ENCODE results near the gene SLC22A31.

SLC22A31 gene

DNA sequence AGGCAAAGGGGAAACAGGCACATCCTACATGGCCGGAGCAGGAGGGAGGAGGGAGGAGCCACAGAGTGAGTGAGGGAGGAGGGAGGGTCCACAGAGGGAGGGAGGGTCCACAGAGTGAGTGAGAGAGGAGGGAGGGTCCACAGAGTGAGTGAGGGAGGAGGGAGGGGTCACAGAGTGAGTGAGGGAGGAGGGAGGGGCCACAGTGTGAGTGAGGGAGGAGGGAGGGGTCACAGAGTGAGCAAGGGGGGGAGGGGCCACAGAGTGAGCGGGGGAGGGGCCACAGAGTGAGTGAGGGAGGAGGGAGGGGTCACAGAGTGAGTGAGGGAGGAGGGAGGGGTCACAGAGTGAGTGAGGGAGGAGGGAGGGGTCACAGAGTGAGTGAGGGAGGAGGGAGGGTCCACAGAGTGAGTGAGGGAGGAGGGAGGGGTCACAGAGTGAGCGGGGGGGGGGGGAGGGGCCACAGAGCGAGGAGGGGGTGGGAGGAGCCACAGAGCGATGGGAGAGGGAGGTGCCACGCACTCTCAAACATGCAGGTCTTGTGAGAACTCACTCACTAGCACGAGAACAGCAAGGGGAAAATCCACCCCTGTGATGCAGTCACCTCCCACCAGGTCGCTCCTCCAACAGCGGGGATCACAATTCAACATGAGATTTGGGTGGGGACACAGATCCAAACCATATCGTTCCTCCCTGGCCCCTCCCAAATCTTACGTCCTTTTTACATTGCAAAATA, 53.1 kb downstream of the SLC22A31 start:
- no peak for DNase-seq

DNA sequence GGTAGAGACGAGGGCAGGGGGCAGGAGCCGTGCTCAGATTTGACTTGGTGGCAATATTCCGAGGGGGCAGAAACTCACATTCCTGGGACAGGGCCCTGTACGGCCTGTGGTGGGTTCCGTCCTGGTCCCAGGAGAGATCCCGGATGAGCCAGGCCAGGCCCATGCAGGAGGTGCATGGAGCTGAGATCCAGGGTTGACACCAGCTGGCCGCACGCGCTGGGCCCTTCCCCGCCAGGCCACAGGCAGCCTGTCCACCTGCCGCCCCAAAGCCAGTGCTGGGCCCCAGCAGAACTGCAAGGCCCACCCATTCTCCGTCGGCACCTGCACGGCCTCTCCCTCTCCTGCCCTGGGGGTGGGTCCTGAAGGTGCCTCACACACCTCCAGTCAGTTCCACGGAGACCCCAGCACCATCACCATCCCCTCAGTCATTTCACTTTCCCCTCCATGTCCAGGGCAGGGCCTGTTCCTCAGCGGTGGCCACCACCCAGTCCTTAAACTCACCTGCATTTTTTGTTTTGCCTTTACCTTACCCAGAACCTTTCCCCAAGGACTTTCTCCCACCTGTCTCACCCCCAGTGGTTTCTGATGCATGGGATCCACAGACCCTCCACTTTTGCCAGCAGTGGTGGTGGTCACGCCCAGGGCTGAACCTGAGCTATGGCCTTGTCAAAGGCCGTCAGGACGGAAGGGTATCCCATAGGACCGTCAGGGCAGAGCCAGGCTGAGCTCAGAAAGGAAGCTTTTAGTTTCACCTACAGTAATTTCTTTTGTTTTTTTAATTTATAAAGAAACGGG, 53.9 kb downstream of the SLC22A31 start:
- no peak for DNase-seq

All from CD4-positive, alpha-beta T cell treated with Interleukin-17A for 4 hours (primary cell).